Mononuclear cell (primary cell): ENCODE results near the gene COPA. TPM values are rescaled to one million over a fixed set of nuclear protein-coding genes. Genes with fewer than 3 reads are reported as not detected.

Experiments used
- H3K27me3 ChIP-seq: 2 replicates; pipeline ENCODE4 v1.6.0; 2011; ENCODE audit warnings: low read length, control low read depth; ENCODE audit not compliant: insufficient read depth
- H3K4me1 ChIP-seq: 2 replicates; pipeline ENCODE4 v1.5.1; 2011; ENCODE audit warnings: mild to moderate bottlenecking, low read length, control low read depth; ENCODE audit not compliant: insufficient read depth
- H3K4me3 ChIP-seq: 2 replicates; pipeline ENCODE4 v1.5.1; 2011; ENCODE audit warnings: mild to moderate bottlenecking, low read length, moderate library complexity
- H3K9me3 ChIP-seq: 2 replicates; pipeline ENCODE4 v1.5.1; 2011; ENCODE audit warnings: low read depth, mild to moderate bottlenecking, control low read depth, low read length
- total RNA-seq: library from RNA; depleted of rRNA; stranded (reverse); fragments of >200 nt; gene quantifications from one replicate; pipeline ENCODE4 v1.2.3, GENCODE V29; 2012

The COPA gene
- total RNA-seq, 1 donor, result 89.4 TPM

GRCh38 chr1:160367516-160367900 lies 24.5 kb upstream of the COPA start:
- no peaks in the 10 kb centered on the region for H3K9me3 ChIP-seq
- H3K4me1 ChIP-seq, result no peaks in the 10 kb centered on the region
- no peaks in the 10 kb centered on the region for H3K27me3 ChIP-seq
- H3K4me3 ChIP-seq, result no peak overlapping the region

DNA sequence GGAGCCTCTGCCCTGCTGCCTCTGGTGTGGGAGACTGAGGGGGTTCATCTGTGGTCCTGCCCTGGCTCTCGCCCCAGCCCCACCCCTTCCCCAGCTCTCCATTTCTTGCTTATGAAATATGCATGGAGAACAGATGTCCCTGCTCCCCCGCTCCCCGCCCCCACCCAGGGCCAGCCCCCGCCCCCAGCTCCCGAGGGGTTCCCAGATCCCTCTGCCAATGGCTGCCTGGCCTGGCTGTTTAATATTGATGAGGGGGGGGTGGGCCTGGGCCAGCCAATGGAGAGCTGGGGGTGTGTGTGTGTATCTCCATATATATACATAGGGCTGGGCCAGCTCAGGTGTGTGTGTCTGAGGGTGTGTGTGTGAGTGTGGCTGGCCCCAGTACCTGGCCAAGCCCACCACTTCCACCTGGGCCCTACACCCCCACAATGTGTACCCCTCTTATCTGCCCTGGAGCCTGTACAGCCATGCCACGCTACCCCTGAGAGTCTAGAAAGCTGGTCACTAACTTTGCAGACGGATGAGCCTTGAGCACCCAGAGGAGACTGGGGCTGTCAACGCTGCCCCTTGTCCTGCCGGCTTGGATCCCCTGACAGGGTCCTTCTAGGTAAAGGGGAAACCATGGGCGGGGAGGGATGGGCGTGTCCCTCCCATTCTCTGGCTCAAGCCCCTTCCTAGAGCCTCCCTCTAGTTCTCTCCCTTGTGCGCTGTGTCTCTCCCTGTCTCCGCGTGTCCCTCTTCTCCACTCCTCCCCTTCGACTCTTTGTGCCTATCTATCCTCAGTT lies 23.9 kb upstream of the COPA start, which contains the start of gene NHLH1:
Gene NHLH1, plus strand, starts transcription at position 341 of the 785 bp plus-strand sequence. CDS start 3,661 bp downstream, outside the sequence.
- H3K27me3 ChIP-seq, result no peaks in the 10 kb centered on the region
- no peaks in the 10 kb centered on the region for H3K4me1 ChIP-seq
- H3K9me3 ChIP-seq, result no peaks in the 10 kb centered on the region
- H3K4me3 ChIP-seq, result no peak within 1 kb of the TSS

DNA sequence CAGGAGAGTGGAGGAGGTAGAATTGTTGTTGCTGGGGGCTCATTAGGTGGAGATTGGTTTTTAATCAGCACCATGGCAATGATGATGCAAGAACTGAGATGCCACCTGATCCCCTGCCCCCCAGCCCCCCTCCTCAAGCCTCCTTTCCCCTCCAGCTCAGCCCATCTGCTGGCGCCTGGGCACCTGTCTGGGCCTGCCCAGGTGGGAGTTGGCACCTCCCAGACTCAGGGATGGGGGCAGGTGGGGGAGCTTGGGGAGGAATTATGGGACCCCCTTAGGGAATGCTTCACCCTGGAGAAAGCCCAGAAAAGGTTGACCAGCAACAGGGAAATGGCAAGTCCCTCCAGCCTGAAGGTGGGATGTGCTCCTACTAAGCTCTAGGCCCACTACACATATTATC lies 22.3 kb upstream of the COPA start:
- Histone ChIP-seq H3K4me1 (no peaks in the 10 kb centered on the region), H3K4me3 (no peak overlapping the region), H3K27me3 (no peaks in the 10 kb centered on the region), H3K9me3 (no peaks in the 10 kb centered on the region)

DNA sequence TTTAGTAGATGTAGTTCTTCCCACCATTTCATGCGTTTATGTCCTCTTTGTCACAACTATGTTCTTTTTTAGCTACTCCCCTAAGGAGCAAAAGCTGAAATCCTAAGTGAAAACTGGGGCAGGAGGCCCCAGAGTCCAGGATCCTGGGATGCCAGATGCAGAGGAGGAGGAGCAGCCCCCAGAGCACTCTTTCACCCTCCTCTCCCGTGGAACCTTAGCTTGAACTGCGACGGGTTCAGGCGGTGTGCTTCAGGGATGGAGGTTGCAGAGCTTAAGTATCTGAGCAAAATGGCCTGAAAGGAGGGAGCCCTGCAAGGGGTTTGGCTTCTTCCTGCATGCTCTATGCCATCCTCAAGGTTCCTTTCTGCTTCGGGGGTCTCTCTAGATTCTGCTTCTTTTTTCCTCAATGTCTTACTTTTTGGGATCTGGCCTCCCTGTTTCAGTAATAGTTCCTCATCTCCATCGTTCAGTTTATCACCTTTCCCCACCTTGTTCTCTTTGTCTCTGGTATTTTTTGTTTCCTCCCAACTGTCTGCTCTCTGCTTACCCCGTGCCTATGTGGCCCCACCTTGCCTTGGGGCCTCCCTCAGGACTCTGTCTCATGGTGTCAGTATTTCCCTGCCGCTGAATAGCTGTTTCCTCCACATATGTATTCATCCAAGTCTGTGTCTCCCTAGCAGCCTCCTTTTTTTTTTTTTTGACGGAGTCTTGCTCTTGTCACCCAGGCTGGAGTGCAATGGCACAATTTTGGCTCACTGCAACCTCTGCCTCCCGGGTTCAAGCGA lies 21.1 kb upstream of the COPA start:
- Histone ChIP-seq H3K4me3 (no peak overlapping the region), H3K4me1 (no peaks in the 10 kb centered on the region), H3K27me3 (no peaks in the 10 kb centered on the region), H3K9me3 (no peaks in the 10 kb centered on the region)

GRCh38 chr1:160363010-160363409 lies 20.0 kb upstream of the COPA start:
- Histone ChIP-seq H3K9me3 (no peaks in the 10 kb centered on the region), H3K4me3 (no peak overlapping the region), H3K27me3 (no peaks in the 10 kb centered on the region), H3K4me1 (no peaks in the 10 kb centered on the region)

DNA sequence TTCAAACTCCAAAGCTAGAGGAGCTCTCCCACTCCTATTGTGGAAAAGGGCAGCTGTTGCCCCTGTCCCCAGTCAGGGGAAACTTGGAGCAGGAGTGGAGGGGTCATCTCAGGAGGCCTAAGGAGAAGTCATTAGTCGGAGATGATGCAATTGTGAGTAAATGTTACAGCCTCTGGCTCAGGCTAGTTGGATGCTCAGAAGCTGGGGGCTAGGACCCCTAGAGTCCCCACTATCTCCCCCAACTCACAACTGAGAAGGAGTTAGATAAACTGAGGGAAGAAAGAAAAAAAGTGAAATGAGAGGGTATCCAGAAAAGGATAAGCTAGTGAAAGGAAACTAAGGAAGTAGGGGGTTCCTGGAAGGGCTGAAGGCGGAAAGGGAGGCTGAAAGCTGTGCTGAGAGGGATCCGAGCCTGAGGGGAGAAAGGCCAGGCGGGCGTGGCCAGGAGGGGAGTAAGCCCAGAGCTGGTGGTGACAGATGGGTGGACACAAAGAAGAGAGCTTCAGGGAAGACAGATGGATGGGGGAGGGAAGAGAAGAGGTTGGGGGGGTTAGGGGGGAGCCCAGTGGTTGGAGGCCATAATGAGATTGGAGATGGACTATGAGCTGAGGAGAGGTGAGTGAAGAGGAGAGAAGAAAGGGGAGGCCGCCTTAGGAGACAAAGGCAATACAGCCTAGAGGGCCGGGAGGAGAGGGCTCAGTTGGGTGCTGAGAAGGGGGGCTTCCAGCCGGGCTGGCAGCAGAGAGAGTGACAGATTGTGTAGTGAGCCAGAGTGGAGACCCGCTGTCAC lies 19.3 kb upstream of the COPA start:
- Histone ChIP-seq H3K4me1 (no peaks in the 10 kb centered on the region), H3K4me3 (no peak overlapping the region), H3K27me3 (no peaks in the 10 kb centered on the region), H3K9me3 (no peaks in the 10 kb centered on the region)

DNA sequence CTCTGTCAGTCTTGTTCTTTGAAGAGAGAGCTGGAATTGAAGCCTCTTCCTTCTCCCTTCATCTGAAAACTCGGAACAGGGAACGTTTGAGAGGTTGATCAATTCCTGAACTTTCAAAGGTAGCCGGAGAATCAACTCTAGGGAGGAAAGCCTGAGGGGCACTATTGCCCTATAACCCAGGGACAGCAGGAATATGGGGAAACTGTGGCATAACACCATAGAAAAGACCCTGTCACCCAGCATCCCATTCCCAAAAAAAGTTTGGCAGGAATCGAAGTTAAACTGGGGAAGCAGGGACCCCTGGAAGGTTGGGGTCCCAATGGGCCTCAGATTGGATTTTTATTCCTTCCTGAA lies 18.7 kb upstream of the COPA start:
- H3K4me1 ChIP-seq, result no peaks in the 10 kb centered on the region
- H3K9me3 ChIP-seq, result no peaks in the 10 kb centered on the region
- no peaks in the 10 kb centered on the region for H3K27me3 ChIP-seq
- no peak overlapping the region for H3K4me3 ChIP-seq

DNA sequence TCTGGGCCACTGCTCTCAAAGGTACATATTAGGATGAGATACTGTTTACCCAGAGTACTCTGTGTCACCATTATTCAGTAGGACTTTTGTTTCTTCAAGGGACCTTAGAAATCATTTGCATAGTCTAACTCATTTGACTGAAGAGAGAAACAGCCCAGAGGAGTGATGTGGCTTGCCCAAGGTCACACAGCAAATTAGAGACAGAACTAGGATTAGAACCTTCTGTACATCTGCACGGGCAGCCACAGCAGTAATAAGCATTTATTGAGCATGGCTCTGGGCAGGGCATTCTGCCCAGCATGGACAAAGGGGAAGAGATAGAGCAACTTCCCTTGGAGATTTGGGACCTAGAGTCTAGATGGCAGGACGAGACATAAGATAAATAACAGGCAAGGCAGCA lies 18.1 kb upstream of the COPA start:
- H3K27me3 ChIP-seq, result no peaks in the 10 kb centered on the region
- H3K4me1 ChIP-seq, result no peaks in the 10 kb centered on the region
- no peaks in the 10 kb centered on the region for H3K9me3 ChIP-seq
- H3K4me3 ChIP-seq, result no peak overlapping the region

DNA sequence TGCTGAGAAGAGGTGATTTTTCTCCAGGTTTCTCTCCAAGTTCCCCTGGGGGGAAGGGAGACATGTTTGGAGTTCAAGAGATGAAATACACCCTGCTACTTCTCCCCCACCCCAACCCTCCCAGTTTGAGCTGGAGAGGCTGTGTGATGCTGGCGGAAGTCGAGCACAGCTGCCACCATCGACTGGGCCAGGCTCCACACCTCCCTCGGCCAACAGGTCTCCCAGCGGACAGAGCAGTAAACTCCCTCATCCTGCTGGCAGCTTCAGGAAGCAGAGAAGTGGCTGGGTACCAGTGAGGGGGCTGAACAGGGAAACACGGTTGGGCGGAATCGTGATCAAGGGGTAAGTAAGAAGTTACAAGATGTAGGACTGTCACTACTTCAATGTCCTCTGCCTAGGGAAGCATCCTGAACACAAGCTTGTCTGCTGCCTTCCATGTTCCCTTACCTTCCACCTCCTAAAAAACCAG lies 17.2 kb upstream of the COPA start:
- Histone ChIP-seq H3K9me3 (no peaks in the 10 kb centered on the region), H3K4me3 (no peak overlapping the region), H3K27me3 (no peaks in the 10 kb centered on the region), H3K4me1 (no peaks in the 10 kb centered on the region)

DNA sequence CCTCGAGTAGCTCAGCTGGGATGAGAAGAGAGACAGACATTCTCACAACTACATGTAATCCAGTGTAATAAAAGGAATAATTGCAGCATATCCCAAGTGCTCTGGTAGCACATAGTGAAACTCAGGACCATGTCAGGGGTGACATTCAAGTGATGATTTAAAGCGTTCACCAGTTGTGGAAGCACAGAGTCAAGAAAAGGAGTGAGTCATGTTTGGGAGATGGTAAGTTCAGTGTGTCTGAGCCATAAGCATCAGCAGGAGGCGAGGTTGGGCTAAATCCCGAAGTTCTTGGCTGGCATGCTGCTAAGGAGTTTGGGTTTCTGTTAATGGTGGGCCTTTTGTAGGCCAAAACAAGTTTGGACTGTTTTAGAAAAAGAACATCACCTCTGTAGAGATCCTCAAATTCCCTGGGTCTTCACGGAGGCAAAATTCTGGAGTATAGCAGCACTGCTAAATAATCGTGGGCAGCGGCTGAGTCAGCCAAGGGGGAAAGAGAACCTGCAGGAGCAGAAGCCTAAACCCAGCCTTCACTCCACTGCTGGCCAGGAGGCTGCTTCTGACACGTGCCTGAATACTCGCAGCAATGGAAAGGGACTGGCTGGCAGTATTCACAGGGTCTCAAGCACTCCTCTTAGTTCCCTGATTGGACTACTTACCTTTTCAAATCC lies 16.6 kb upstream of the COPA start:
- H3K27me3 ChIP-seq, result no peaks in the 10 kb centered on the region
- H3K4me3 ChIP-seq, result no peak overlapping the region
- no peaks in the 10 kb centered on the region for H3K9me3 ChIP-seq

DNA sequence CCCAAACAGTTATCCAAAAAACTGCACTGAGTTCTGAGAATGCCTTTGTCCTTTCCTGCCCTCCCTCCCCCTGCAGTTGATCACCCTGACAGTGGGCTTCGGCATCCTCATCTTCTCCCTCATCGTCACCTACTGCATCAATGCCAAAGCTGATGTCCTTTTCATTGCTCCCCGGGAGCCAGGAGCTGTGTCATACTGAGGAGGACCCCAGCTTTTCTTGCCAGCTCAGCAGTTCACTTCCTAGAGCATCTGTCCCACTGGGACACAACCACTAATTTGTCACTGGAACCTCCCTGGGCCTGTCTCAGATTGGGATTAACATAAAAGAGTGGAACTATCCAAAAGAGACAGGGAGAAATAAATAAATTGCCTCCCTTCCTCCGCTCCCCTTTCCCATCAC lies 15.0 kb upstream of the COPA start:
- Histone ChIP-seq H3K9me3 (no peaks in the 10 kb centered on the region), H3K4me3 (no peak overlapping the region), H3K27me3 (no peaks in the 10 kb centered on the region), H3K4me1 (no peaks in the 10 kb centered on the region)

More for the DNA sequence above, 16.6 kb upstream of the COPA start:
- no peaks in the 10 kb centered on the region for H3K4me1 ChIP-seq

GRCh38 chr1:160357286-160358002 lies 14.4 kb upstream of the COPA start:
- no peaks in the 10 kb centered on the region for H3K27me3 ChIP-seq
- H3K9me3 ChIP-seq, result no peaks in the 10 kb centered on the region
- no peaks in the 10 kb centered on the region for H3K4me1 ChIP-seq
- H3K4me3 ChIP-seq, result no peak overlapping the region

- H3K27me3 ChIP-seq, result no peaks in the 10 kb centered on the region
- H3K9me3 ChIP-seq, result no peaks in the 10 kb centered on the region
- no peaks in the 10 kb centered on the region for H3K4me1 ChIP-seq
- H3K4me3 ChIP-seq, result no peak overlapping the region
Observed at GRCh38 chr1:160354388-160354985, 11.4 kb upstream of the COPA start.

- no peak overlapping the region for H3K4me3 ChIP-seq
- no peaks in the 10 kb centered on the region for H3K4me1 ChIP-seq
- no peaks in the 10 kb centered on the region for H3K9me3 ChIP-seq
- no peaks in the 10 kb centered on the region for H3K27me3 ChIP-seq
Observed at GRCh38 chr1:160353223-160353622, 10.2 kb upstream of the COPA start.
